DOHH2 (cell line): ENCODE results near the gene DHRS1.

ENCODE experiments used
- H3F3A ChIP-seq: fragments of 200-600 bp; sonication (generic), shearing (Covaris generic); 2 replicates; pipeline ENCODE4 v1.6.0; 2016; ENCODE audit warnings: antibody characterized with exemption, mild to moderate bottlenecking; ENCODE audit not compliant: control insufficient read depth, insufficient read depth
- H3K27ac ChIP-seq: fragments of 200-600 bp; sonication (generic); 2 replicates; pipeline ENCODE4 v1.5.1; 2014; ENCODE audit warnings: low read depth, mild to moderate bottlenecking, low read length, moderate library complexity
- H3K27me3 ChIP-seq: fragments of 200-600 bp; sonication (generic); 2 replicates; pipeline ENCODE4 v1.6.1; 2014; ENCODE audit warnings: mild to moderate bottlenecking, low read length, mixed read lengths; ENCODE audit not compliant: control insufficient read depth
- H3K36me3 ChIP-seq: fragments of 200-600 bp; sonication (generic); 2 replicates; pipeline ENCODE4 v1.6.1; 2014; ENCODE audit warnings: mild to moderate bottlenecking, low read length, moderate library complexity, mixed read lengths; ENCODE audit not compliant: control insufficient read depth
- H3K4me1 ChIP-seq: fragments of 200-600 bp; sonication (generic); 2 replicates; pipeline ENCODE4 v1.6.1; 2014; ENCODE audit warnings: mild to moderate bottlenecking, low read length, mixed read lengths; ENCODE audit not compliant: control insufficient read depth
- H3K4me2 ChIP-seq: fragments of 200-600 bp; sonication (generic); 2 replicates; pipeline ENCODE4 v1.6.0; 2014; ENCODE audit warnings: mild to moderate bottlenecking, low read length, moderate library complexity
- H3K4me3 ChIP-seq: fragments of 200-600 bp; sonication (generic); 2 replicates; pipeline ENCODE4 v1.5.1; 2014; ENCODE audit warnings: mild to moderate bottlenecking, low read length, mixed read lengths
- H3K79me2 ChIP-seq: fragments of 200-600 bp; sonication (generic); 2 replicates; pipeline ENCODE4 v1.6.1; 2014; ENCODE audit warnings: mild to moderate bottlenecking, low read length, mixed read lengths; ENCODE audit not compliant: control insufficient read depth
- H3K9me2 ChIP-seq: fragments of 200-600 bp; sonication (generic); replicated peaks from 2 replicates; pipeline ENCODE4 v1.6.1; 2014; ENCODE audit warnings: mild to moderate bottlenecking, low read length, mixed read lengths; ENCODE audit not compliant: control insufficient read depth
- H3K9me3 ChIP-seq: fragments of 200-600 bp; sonication (generic); 2 replicates; pipeline ENCODE4 v1.6.1; 2014; ENCODE audit warnings: antibody characterized with exemption, low read length, mixed read lengths; ENCODE audit not compliant: control insufficient read depth, insufficient read depth
- H4K20me1 ChIP-seq: fragments of 200-600 bp; sonication (generic); 2 replicates; pipeline ENCODE4 v1.6.0; 2014; ENCODE audit warnings: low read depth, mild to moderate bottlenecking, antibody characterized with exemption, low read length, moderate library complexity; ENCODE audit not compliant: control insufficient read depth, insufficient read depth
- EZH2phosphoT487 ChIP-seq: fragments of 200-600 bp; sonication (generic); IDR thresholded peaks from 2 replicates; pipeline ENCODE4 v1.6.1; 2017; ENCODE audit warnings: borderline replicate concordance, mild to moderate bottlenecking, antibody characterized with exemption, low read length, moderate library complexity, mixed read lengths
- TF ChIP-seq, protein P1 (sequence below): fragments of 200-600 bp; sonication (generic); IDR thresholded peaks from one replicate; pipeline ENCODE4 v1.5.1; 2014; ENCODE audit warnings: antibody characterized with exemption, mild to moderate bottlenecking, low read depth, low read length; ENCODE audit not compliant: poor library complexity, severe bottlenecking

The DHRS1 gene

DNA sequence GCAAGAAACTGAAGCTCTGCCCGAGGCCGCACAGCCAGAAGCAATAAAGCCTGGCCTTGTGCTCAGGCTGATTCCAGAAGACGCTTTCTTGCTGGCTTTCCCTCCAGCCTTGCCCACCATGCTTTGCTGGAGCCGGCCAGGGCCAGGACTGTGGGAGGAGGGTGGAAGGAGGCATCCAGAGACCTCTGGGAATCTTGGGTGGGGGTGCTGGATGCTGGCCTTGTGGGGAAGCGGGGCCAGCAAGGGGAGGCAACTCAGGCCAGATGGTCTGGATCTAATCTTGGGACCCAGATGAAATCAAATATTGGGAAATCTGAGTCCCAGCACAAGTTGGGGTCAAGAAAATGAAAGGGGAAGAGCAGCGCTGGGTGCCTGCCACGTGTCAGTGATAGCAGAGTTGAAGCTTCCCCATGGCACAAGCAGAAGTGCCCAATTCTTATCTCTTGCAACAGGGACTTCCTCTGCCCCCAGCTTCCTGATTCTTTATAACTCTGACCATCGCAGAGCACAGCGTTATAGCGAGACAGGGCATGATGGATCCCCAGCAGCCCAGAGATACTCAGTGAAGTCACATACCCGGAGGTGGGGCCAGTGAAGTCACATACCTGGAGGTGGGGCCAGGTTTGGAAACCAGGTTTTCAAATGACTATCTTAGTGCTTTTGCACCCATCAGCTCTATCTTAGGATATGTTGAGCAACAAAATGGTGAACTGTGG lies 21.8 kb downstream of the DHRS1 start:
- Histone ChIP-seq H3K4me1 (peaks cover 36% of the 10 kb centered on the region), H3K4me3 (no peak overlapping the region), H3K79me2 (no peaks in the 10 kb centered on the region), H3K27ac (no peak overlapping the region), H4K20me1 (no peaks in the 10 kb centered on the region), H3F3A (no peaks in the 10 kb centered on the region), H3K9me2 (no peaks in the 10 kb centered on the region), H3K9me3 (no peaks in the 10 kb centered on the region), H3K4me2 (no peak overlapping the region), H3K36me3 (no peaks in the 10 kb centered on the region), H3K27me3 (no peaks in the 10 kb centered on the region)
- TF ChIP-seq, protein P1, sequence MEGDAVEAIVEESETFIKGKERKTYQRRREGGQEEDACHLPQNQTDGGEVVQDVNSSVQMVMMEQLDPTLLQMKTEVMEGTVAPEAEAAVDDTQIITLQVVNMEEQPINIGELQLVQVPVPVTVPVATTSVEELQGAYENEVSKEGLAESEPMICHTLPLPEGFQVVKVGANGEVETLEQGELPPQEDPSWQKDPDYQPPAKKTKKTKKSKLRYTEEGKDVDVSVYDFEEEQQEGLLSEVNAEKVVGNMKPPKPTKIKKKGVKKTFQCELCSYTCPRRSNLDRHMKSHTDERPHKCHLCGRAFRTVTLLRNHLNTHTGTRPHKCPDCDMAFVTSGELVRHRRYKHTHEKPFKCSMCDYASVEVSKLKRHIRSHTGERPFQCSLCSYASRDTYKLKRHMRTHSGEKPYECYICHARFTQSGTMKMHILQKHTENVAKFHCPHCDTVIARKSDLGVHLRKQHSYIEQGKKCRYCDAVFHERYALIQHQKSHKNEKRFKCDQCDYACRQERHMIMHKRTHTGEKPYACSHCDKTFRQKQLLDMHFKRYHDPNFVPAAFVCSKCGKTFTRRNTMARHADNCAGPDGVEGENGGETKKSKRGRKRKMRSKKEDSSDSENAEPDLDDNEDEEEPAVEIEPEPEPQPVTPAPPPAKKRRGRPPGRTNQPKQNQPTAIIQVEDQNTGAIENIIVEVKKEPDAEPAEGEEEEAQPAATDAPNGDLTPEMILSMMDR = no peak
- no peak for TF ChIP-seq EZH2phosphoT487

GRCh38 chr14:24277071-24277470 lies 22.5 kb downstream of the DHRS1 start:
- Histone ChIP-seq H3K79me2 (no peaks in the 10 kb centered on the region), H3F3A (no peaks in the 10 kb centered on the region), H3K4me2 (no peak overlapping the region), H3K4me1 (peaks cover 42% of the 10 kb centered on the region), H4K20me1 (no peaks in the 10 kb centered on the region), H3K9me2 (no peaks in the 10 kb centered on the region), H3K36me3 (no peaks in the 10 kb centered on the region), H3K9me3 (no peaks in the 10 kb centered on the region), H3K27me3 (no peaks in the 10 kb centered on the region), H3K27ac (no peak overlapping the region), H3K4me3 (no peak overlapping the region)
- no peak for TF ChIP-seq EZH2phosphoT487
- TF ChIP-seq, protein P1 = no peak

- H4K20me1 ChIP-seq = no peaks in the 10 kb centered on the region
- peaks cover 2% of the 10 kb centered on the region; the same call in 1 of the 2 replicates for H3F3A ChIP-seq
- H3K4me3 ChIP-seq = 0 out of 2 replicates have a peak overlapping the region, but pooled peaks have one; percentile 12
- H3K27ac ChIP-seq = no peak overlapping the region
- peaks cover 46% of the 10 kb centered on the region for H3K4me1 ChIP-seq
- H3K9me2 ChIP-seq = no peaks in the 10 kb centered on the region
- no peak for TF ChIP-seq EZH2phosphoT487
- TF ChIP-seq, protein P1 = no peak
- no peaks in the 10 kb centered on the region for H3K9me3 ChIP-seq
- peak overlapping the region; percentile 22 for H3K4me2 ChIP-seq
- no peaks in the 10 kb centered on the region for H3K36me3 ChIP-seq
- peaks cover 4% of the 10 kb centered on the region for H3K79me2 ChIP-seq
- no peaks in the 10 kb centered on the region for H3K27me3 ChIP-seq
Measured at GRCh38 chr14:24274101-24274543, 25.5 kb downstream of the DHRS1 start.
